NCI-H345 treated with DMSO at 0.1 percent for 48 hours (cell line): ENCODE data around the gene ARL15.
"Not testable (repeated sequence)": the region's sequence is repeated elsewhere in the genome, so short reads cannot be mapped to it uniquely, and the experiment has no call there.

Source experiments
- DNase-seq: peaks from one replicate; lab custom pipeline; 2025; ENCODE audit not compliant: unreplicated experiment; lab: John Stamatoyannopoulos, UW

Gene ARL15

GRCh38 chr5:54103871-54104270 lies 206.5 kb downstream of the ARL15 start:
- DNase-seq = no peak

- DNase-seq = no peak
These were observed 212.1 kb downstream of the ARL15 start for GRCh38 chr5:54098267-54098666.

- no peak for DNase-seq
These were observed 214.4 kb downstream of the ARL15 start for GRCh38 chr5:54095969-54096368.

GRCh38 chr5:54094706-54095105 lies 215.7 kb downstream of the ARL15 start:
- DNase-seq = no peak

GRCh38 chr5:54093861-54094260 lies 216.5 kb downstream of the ARL15 start:
- DNase-seq = no peak

GRCh38 chr5:54093081-54093492 lies 217.3 kb downstream of the ARL15 start:
- peak; percentile 14 for DNase-seq

GRCh38 chr5:54091307-54092130 lies 218.9 kb downstream of the ARL15 start:
- no peak for DNase-seq

GRCh38 chr5:54090495-54091120 lies 219.8 kb downstream of the ARL15 start:
- no peak for DNase-seq

- DNase-seq = no peak
These were observed 222.3 kb downstream of the ARL15 start for GRCh38 chr5:54088081-54088480.

GRCh38 chr5:54087436-54087835 lies 222.9 kb downstream of the ARL15 start:
- DNase-seq = no peak

- DNase-seq = no peak
These were observed 224.2 kb downstream of the ARL15 start for GRCh38 chr5:54086191-54086590.

- no peak for DNase-seq
These were observed 225.7 kb downstream of the ARL15 start for GRCh38 chr5:54084696-54085095.

GRCh38 chr5:54083851-54084250 lies 226.5 kb downstream of the ARL15 start:
- DNase-seq = no peak

- DNase-seq = no peak
These were observed 227.1 kb downstream of the ARL15 start for GRCh38 chr5:54083245-54083644.

- no peak for DNase-seq
These were observed 229.0 kb downstream of the ARL15 start for GRCh38 chr5:54081415-54081814.

GRCh38 chr5:54080831-54081230 lies 229.5 kb downstream of the ARL15 start:
- DNase-seq = no peak

- no peak for DNase-seq
These were observed 236.6 kb downstream of the ARL15 start for GRCh38 chr5:54073735-54074134.

- no peak for DNase-seq
These were observed 237.2 kb downstream of the ARL15 start for GRCh38 chr5:54073131-54073530.

- no peak for DNase-seq
These were observed 243.9 kb downstream of the ARL15 start for GRCh38 chr5:54066433-54066832.

GRCh38 chr5:54063817-54064216 lies 246.6 kb downstream of the ARL15 start:
- no peak for DNase-seq

GRCh38 chr5:54062958-54063357 lies 247.4 kb downstream of the ARL15 start:
- no peak for DNase-seq

GRCh38 chr5:54060919-54061318 lies 249.5 kb downstream of the ARL15 start:
- DNase-seq = not testable (repeated sequence)

- no peak for DNase-seq
These were observed 260.4 kb downstream of the ARL15 start for GRCh38 chr5:54049963-54050362.
